Ramos (cell line): ENCODE results near the gene SFTPA2.
"Not testable (repeated sequence)": the region's sequence is repeated elsewhere in the genome, so short reads cannot be mapped to it uniquely, and the experiment has no call there.

Source experiments
- in situ Hi-C: fragments of 300-500 bp; cut with MboI; formaldehyde crosslinking; loops from one replicate; pipeline ENCODE4 v1.14.3; 2022; ENCODE audit warnings: low sequenced_read_pairs; ENCODE audit not compliant: unreplicated experiment

The SFTPA2 gene

GRCh38 chr10:79562135-79562756 lies 2.0 kb upstream of the SFTPA2 start:
- in situ Hi-C loops: loop anchor here (5.0 kb wide), 1 partner anchor 45 kb away; no protein-coding TSS in a partner anchor

GRCh38 chr10:79561257-79561656 lies 1.1 kb upstream of the SFTPA2 start:
- in situ Hi-C loops: loop anchor here (5.0 kb wide), 1 partner anchor 46 kb away; no protein-coding TSS in a partner anchor

DNA sequence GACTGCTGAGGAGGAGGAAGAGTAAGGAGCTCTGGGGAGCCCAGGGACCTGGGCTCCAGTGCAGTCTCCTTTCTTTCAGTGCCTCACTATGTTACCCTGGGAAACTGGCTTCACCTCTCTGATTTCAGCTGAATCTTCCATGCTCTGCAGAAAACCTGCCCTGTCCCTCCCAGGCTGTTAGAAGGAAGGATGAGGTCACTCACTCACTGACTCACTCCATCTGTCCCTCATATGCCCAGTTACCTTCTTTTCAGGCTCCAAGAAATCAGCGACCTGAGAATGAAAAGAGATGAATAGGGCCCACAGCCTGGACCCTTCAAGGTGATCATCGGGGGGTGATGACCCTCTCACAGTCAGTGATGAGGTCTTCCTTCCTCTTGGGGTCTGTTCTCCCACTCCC lies 481 bp downstream of the SFTPA2 start:
- in situ Hi-C loops: loop anchor here (5.0 kb wide), 1 partner anchor 48 kb away; no protein-coding TSS in a partner anchor

DNA sequence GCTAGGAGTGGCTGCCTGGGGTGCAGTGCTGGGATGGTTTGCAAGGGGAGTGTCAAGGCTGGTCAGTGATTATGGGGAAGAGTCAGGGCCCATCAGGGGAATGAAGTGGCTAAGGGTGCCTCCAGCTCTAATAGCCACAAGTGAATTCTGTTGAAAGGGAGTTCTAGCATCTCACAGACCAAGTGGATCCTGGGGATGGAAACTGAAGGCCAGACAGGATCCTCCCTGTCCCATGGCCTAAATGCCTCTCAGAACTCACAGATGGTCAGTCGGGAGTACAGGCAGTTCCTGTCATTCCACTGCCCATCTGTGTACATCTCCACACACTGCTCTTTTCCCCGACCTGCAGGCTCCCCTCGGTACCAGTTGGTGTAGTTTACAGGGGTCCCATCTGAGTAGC lies 3.2 kb downstream of the SFTPA2 start:
- in situ Hi-C loops: not testable (repeated sequence)

DNA sequence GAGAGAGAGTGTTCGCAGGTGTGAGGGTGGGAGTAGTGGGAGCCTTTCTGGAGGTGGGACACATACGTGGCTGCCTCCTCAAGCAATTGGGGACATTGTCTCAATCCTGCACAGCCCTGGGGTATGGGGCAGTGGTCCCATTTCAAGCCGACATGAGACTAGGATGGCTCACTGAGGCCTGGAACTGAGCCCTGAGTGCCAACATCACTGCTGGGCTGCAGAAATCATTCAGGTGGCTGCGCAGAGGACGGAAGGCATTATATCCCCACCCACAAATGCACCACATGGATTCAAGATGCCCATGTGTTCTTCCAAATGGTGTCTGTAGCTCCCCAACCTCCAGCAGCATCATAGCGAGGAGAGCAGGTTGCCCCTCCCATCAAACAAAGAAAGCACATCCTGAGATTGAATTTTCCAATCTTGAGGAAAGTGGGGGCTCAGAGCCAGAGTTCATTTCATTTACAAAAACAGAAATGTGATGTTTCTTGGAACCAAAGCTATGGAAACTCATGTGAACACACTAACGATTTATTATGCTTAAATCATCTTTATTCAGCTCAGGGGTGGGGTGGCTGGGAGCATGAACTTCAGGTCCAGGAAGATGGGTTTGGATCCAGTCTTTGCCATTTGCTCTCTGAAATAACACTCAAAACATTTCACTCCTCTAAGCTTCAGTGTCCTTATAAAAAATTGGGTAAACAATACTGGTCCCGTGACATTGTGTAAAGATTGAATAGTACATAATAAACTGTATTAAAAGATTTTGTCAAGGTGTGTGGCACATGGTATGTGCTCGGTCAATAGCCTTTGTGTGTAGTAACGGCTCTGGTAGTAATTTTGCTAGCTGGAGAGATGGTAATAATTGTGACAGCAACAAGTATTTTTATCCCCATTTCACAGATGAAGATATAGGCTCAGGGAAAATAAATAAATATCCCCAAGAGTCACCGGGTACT lies 4.6 kb downstream of the SFTPA2 start:
- in situ Hi-C loops: no loop called here

- in situ Hi-C loops: no loop called here
Measured at GRCh38 chr10:79552143-79552542, 8.1 kb downstream of the SFTPA2 start.

GRCh38 chr10:79547973-79548372 lies 12.2 kb downstream of the SFTPA2 start:
- in situ Hi-C loops: no loop called here

- in situ Hi-C loops: not testable (repeated sequence)
Measured at GRCh38 chr10:79547128-79547527, 13.1 kb downstream of the SFTPA2 start.

DNA sequence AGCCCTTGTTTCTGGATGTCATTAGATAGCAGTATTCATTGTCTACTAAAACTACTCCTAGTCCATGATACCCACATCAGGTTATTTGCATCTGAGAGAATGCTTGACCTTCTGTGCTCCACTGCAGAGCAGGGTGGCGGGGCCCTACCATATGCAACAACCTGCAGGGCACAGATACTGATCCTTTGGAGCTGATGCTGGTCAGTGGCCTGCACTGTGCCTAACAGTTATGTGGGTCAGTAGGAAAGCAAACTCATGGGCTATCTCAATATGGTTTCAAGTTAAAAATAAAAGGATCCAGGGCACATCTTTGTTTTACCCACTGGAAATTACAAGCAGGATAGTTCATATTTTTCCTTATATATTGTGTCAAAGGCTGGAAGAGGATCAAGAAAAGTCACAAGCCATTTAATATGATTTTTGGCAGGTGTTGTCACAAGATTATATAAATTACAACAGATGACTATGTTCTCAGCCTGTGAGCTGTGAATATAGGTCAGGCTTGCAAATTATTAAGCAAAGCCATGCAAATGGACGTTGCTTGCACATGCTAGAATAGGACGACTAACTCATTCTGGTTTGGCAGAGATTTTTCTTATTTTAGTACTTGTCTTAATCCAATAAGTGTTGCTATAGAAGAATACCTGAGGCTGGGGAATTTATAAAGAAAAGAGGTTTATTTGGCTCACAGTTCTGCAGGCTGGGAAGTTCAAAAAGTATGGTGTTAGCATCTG lies 15.1 kb downstream of the SFTPA2 start:
- in situ Hi-C loops: not testable (repeated sequence)

- in situ Hi-C loops: not testable (repeated sequence)
Measured at GRCh38 chr10:79544408-79544807, 15.8 kb downstream of the SFTPA2 start.

- in situ Hi-C loops: no loop called here
Measured at GRCh38 chr10:79542626-79543025, 17.6 kb downstream of the SFTPA2 start.

DNA sequence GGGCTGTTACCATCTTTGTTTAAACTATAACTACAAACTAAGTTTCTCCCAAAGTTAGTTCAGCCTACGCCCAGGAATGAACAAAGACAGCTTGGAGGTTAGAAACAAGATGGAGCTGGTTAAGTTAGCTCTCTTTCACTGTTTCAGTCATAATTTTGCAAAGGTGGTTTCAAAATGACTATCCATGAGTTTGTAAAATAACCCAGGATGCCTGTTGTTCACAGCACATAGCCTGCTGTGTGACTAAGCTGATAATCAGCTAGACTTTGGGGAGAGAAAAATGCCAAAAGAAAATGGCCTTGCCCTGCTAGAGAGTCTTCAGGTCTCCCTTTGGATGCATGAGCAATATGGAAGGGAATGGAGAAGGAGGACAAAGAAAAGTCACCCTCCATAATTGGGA lies 19.3 kb downstream of the SFTPA2 start:
- in situ Hi-C loops: not testable (repeated sequence)

DNA sequence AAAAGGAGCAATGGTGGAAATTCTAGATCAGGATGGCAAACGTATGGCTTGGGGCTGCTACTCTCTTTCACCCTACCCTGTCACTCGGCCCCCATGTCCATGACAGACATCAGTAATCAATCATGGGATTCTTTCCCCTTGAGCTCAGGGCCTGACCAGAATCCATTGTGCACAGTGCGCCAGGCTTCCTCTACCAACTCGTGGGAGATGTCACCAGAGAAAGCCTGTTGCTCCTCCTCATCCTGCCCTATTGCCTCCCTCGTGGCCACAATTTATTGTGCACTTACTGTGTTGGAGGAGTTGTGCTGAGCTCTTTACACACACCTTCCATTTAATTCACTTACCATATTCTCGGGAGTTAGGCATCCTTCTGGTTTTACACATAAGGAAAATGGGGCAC lies 21.9 kb downstream of the SFTPA2 start:
- in situ Hi-C loops: not testable (repeated sequence)

- in situ Hi-C loops: not testable (repeated sequence)
Measured at GRCh38 chr10:79533903-79534175, 26.4 kb downstream of the SFTPA2 start.

DNA sequence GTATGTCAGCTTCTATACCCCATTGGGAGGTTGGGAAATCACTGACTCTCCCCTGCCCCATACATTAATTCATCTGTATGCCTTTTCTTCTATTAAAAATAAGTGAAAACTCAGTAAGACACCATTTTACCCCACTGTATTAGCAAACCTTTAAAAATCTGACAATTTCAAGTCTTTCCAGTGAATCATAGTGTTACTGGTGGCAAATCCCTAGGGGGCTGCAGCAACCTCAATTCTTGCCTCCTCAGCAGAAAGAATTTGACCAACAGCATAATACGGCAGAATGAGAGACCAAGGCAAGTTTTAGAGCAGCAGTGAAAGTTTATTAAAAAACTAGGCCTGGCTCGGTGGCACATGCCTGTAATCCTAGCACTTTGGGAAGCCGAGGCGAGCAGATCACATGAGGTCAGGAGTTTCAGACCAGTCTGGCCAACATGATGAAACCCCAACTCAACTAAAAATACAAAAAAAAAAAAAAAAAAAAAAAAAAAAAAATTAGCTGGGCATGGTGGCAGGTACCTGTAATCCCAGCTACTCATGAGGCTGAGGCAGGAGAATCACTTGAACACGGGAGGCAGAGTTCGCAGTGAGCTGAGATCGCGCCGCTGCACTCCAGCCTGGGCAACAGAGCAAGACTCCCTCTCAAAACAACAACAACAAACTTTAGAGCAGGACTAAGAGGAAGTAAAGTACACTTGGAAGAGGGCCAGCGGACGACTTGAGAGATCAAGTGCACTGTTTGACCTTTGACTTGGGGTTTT lies 26.9 kb downstream of the SFTPA2 start:
- in situ Hi-C loops: not testable (repeated sequence)

- in situ Hi-C loops: not testable (repeated sequence)
Measured at GRCh38 chr10:79528261-79528660, 31.9 kb downstream of the SFTPA2 start.

- in situ Hi-C loops: not testable (repeated sequence)
Measured at GRCh38 chr10:79525049-79525710, 35.0 kb downstream of the SFTPA2 start.

- in situ Hi-C loops: not testable (repeated sequence)
Measured at GRCh38 chr10:79523157-79523853, 36.9 kb downstream of the SFTPA2 start.

DNA sequence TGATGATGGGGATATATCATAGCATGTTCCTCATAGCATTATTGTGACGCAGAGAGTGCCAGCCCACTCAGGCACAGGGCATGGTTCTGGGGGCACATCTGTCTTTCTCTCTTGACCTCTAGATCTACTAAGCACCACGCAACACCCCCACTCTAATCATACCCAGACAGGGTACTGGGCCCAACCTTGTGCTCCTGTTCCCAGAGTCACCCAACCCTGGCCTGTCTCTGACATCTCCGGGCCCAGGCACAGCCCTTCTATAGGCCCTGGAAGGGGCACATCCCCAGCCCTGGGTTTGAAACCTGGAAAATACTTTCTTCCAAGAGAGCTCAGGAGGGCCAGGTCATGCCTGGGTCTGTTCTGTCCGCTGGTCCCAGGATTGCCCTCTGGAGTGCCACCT lies 37.7 kb downstream of the SFTPA2 start:
- in situ Hi-C loops: not testable (repeated sequence)
